Subcutaneous adipose tissue (tissue), 4 donors: ENCODE results near the gene ERVMER34-1. TPM values are rescaled to one million over a fixed set of nuclear protein-coding genes. Genes with fewer than 3 reads are reported as not detected.

Source experiments
- CTCF ChIP-seq: fragments of 450-650 bp; IDR thresholded peaks from one replicate; pipeline ENCODE4 v1.5.1; 2016; ENCODE audit warnings: low read depth, mild to moderate bottlenecking, control low read depth, antibody characterized with exemption, moderate library complexity
- total RNA-seq, 4 donors: library from RNA; depleted of rRNA; stranded (reverse); fragments of >200 nt; gene quantifications; one replicate each; pipeline ENCODE4 v1.1.0, GENCODE V29; 2016

Gene ERVMER34-1
- total RNA-seq, 4 donors from 2014 or later, result 0.51 TPM; not detected in 3

- no peak for TF ChIP-seq CTCF
Observed at GRCh38 chr4:52712251-52713130, 38.7 kb downstream of the ERVMER34-1 start.

- no peak for TF ChIP-seq CTCF
Observed at GRCh38 chr4:52711834-52712250, 39.4 kb downstream of the ERVMER34-1 start.

GRCh38 chr4:52711272-52711671 is 40.0 kb downstream of the ERVMER34-1 start:
- no peak for TF ChIP-seq CTCF

GRCh38 chr4:52709155-52709554 is 42.1 kb downstream of the ERVMER34-1 start:
- TF ChIP-seq CTCF, result no peak

GRCh38 chr4:52704661-52705060 is 46.6 kb downstream of the ERVMER34-1 start:
- TF ChIP-seq CTCF, result no peak

- no peak for TF ChIP-seq CTCF
Observed at GRCh38 chr4:52704133-52704532, 47.1 kb downstream of the ERVMER34-1 start.

GRCh38 chr4:52701207-52701606 is 50.0 kb downstream of the ERVMER34-1 start:
- no peak for TF ChIP-seq CTCF
